HEK293T (cell line): ENCODE measurements around the gene ABHD4.

Experiments
- CTCF ChIA-PET: fragments of 350-600 bp; formaldehyde crosslinking; extraction: SDS; loops from one replicate; lab custom pipeline; 2021; ENCODE audit warnings: antibody characterized with exemption, inconsistent platforms; lab: Yijun Ruan, JAX
- POLR2A ChIA-PET: fragments of 350-600 bp; formaldehyde crosslinking; extraction: SDS; loops from one replicate; lab custom pipeline; 2020; ENCODE audit warnings: antibody characterized with exemption, inconsistent platforms; lab: Yijun Ruan, JAX
- DNase-seq: peaks from one replicate; pipeline ENCODE4 v3.0.0; 2012; ENCODE audit warnings: mixed read lengths; ENCODE audit errors: extremely low spot score
- ARNT ChIP-seq: fragments of 450-650 bp; IDR thresholded peaks from 2 replicates; pipeline ENCODE4 v1.6.1; 2017; ENCODE audit warnings: mild to moderate bottlenecking
- BHLHE40 ChIP-seq: fragments of 450-650 bp; IDR thresholded peaks from 2 replicates; pipeline ENCODE4 v1.6.1; 2016; ENCODE audit warnings: mild to moderate bottlenecking, moderate library complexity, borderline replicate concordance
- CTBP1 ChIP-seq: fragments of 450-650 bp; IDR thresholded peaks from 2 replicates; pipeline ENCODE4 v1.6.1; 2016; ENCODE audit warnings: borderline replicate concordance
- ELF4 ChIP-seq: fragments of 450-650 bp; IDR thresholded peaks from 2 replicates; pipeline ENCODE4 v1.6.1; 2017; ENCODE audit warnings: antibody characterized with exemption
- FOXA1 ChIP-seq: fragments of 450-650 bp; IDR thresholded peaks from 2 replicates; pipeline ENCODE4 v1.6.1; 2016; ENCODE audit warnings: mild to moderate bottlenecking
- FOXK2 ChIP-seq: fragments of 450-650 bp; IDR thresholded peaks from 2 replicates; pipeline ENCODE4 v1.6.1; 2016; ENCODE audit warnings: mild to moderate bottlenecking
- FOXM1 ChIP-seq: fragments of 450-650 bp; IDR thresholded peaks from 2 replicates; pipeline ENCODE4 v1.6.1; 2017; ENCODE audit warnings: mild to moderate bottlenecking, borderline replicate concordance
- HDGF ChIP-seq: fragments of 450-650 bp; IDR thresholded peaks from 2 replicates; pipeline ENCODE4 v1.6.1; 2017; ENCODE audit warnings: antibody characterized with exemption, borderline replicate concordance
- L3MBTL2 ChIP-seq: fragments of 450-650 bp; conservative IDR thresholded peaks from 2 replicates; pipeline ENCODE4 v1.6.1; 2016; ENCODE audit warnings: mild to moderate bottlenecking
- LEF1 ChIP-seq: fragments of 450-650 bp; IDR thresholded peaks from 2 replicates; pipeline ENCODE4 v1.6.1; 2017; ENCODE audit warnings: mild to moderate bottlenecking, borderline replicate concordance
- NFRKB ChIP-seq: fragments of 450-650 bp; IDR thresholded peaks from 2 replicates; pipeline ENCODE4 v1.6.1; 2016; ENCODE audit warnings: mild to moderate bottlenecking, moderate library complexity
- PKNOX1 ChIP-seq: fragments of 450-650 bp; IDR thresholded peaks from 2 replicates; pipeline ENCODE4 v1.6.1; 2016
- SP1 ChIP-seq: fragments of 450-650 bp; IDR thresholded peaks from 2 replicates; pipeline ENCODE4 v1.6.1; 2017
- SUZ12 ChIP-seq: fragments of 450-650 bp; IDR thresholded peaks from 2 replicates; pipeline ENCODE4 v1.6.1; 2016; ENCODE audit warnings: mild to moderate bottlenecking
- TARDBP ChIP-seq: fragments of 450-650 bp; IDR thresholded peaks from 2 replicates; pipeline ENCODE4 v1.6.1; 2016
- ZNF384 ChIP-seq: fragments of 450-650 bp; IDR thresholded peaks from 2 replicates; pipeline ENCODE4 v1.6.1; 2016

Gene ABHD4

DNA sequence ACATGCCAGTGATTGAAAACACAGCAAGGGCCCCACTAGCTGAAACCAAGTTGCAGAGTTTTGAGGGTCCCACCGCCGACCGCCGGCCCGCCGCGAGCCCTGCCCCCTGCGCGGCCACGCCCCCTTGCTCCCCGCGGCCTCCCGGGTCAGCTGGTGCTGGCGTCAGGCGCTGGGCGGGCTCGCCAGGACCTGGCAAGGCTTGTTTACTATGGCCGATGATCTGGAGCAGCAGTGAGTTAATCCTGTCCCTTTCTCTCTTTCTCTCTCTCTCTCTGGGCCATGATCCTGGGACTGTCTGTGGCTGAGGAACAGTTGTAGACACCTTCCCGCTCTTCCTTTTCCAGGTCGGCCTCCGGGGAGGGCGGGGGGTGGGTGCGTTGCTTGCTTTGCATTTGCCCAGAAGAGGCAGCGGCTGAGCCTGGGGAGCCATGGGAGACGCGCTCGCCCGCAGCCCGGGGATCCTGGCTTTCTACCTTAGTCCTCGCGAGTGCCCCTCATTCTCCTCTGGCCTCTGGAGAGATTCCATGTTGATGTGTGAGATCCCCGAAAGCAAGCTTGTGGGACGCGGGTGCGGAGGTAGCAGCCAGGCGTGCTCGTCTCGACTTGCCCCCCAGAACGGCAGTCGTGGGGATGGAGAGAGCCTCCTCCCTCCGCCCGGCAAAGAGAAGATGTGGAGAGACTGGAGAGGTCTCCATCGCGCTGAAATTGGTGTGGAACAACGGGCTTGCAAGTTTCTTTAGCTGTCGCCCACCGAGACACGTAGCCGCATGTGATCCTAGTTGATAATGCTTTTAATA is at the start of gene ABHD4:
ABHD4 (plus strand) TSS at position 202 of the 797 bp plus-strand sequence; CDS start at position 209, 7 bp downstream.
- DNase-seq, result peak; percentile 73
- CTCF ChIA-PET, result interaction anchor here (0.6 to 2.3 kb wide), 4 partner anchors 9 to 940 kb away, joined by 3 to 12 read pairs (median 3); partner anchors contain the start of gene DAD1
- POLR2A ChIA-PET, result interaction anchor here (0.9 to 3.4 kb wide), 5 partner anchors 9 to 168 kb away, joined by 3 to 45 read pairs (median 6); partner anchors contain the start of genes DAD1 and OXA1L
- TF ChIP-seq TARDBP (no peak), FOXK2 (no peak), PKNOX1 (no peak), FOXM1 (no peak), L3MBTL2 (no peak), BHLHE40 (no peak), NFRKB (no peak), FOXA1 (no peak), LEF1 (no peak), SP1 (no peak), ZNF384 (no peak), CTBP1 (no peak)

GRCh38 chr14:22549324-22549962 is 48.7 kb upstream of the ABHD4 start:
- TF ChIP-seq CTBP1 (no peak), FOXK2 (no peak), TARDBP (no peak), PKNOX1 (no peak), SP1 (no peak), ARNT (no peak), FOXM1 (no peak), NFRKB (no peak)
- POLR2A ChIA-PET, result no interaction called here
- no peak for DNase-seq
- CTCF ChIA-PET, result interaction anchor here (0.6 to 1.3 kb wide), 2 partner anchors 10 to 82 kb away, joined by 3 to 5 read pairs; no protein-coding TSS in a partner anchor

DNA sequence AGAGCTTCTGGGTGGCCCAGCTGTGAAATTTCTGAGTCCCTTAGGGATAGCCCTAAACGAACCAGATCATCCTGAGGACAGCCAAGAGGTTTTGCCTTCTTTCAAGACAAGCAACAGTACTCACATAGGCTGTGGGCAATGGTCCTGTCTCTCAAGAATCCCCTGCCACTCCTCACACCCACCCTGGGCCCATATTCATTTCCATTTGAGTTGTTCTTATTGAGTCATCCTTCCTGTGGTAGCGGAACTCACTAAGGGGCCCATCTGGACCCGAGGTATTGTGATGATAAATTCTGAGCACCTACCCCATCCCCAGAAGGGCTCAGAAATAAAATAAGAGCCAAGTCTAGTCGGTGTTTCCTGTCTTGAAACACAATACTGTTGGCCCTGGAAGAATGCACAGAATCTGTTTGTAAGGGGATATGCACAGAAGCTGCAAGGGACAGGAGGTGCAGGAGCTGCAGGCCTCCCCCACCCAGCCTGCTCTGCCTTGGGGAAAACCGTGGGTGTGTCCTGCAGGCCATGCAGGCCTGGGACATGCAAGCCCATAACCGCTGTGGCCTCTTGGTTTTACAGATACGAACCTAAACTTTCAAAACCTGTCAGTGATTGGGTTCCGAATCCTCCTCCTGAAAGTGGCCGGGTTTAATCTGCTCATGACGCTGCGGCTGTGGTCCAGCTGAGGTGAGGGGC is 48.0 kb upstream of the ABHD4 start:
- CTCF ChIA-PET, result interaction anchor here (0.6 to 1.2 kb wide), 2 partner anchors 9 to 82 kb away, joined by 3 read pairs; no protein-coding TSS in a partner anchor
- POLR2A ChIA-PET, result no interaction called here
- no peak for DNase-seq

DNA sequence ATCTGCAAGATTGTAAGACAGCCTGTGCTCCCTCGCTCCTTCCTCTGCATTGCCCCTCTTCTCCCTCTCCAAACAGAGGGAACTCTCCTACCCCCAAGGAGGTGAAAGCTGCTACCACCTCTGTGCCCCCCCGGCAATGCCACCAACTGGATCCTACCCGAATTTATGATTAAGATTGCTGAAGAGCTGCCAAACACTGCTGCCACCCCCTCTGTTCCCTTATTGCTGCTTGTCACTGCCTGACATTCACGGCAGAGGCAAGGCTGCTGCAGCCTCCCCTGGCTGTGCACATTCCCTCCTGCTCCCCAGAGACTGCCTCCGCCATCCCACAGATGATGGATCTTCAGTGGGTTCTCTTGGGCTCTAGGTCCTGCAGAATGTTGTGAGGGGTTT is 46.5 kb upstream of the ABHD4 start:
- TF ChIP-seq HDGF (no peak), FOXM1 (no peak), NFRKB (no peak), L3MBTL2 (no peak), PKNOX1 (no peak), ELF4 (no peak), FOXK2 (no peak), ARNT (no peak), CTBP1 (no peak), BHLHE40 (no peak), ZNF384 (no peak), LEF1 (no peak), SUZ12 (no peak), FOXA1 (no peak)
- DNase-seq, result no peak
- CTCF ChIA-PET, result interaction anchor here (1.4 to 1.5 kb wide), 2 partner anchors 38 to 517 kb away, joined by 3 read pairs; no protein-coding TSS in a partner anchor
- POLR2A ChIA-PET, result no interaction called here

More for the DNA sequence above, 48.0 kb upstream of the ABHD4 start:
- no peak for TF ChIP-seq TARDBP
- no peak for TF ChIP-seq NFRKB
- no peak for TF ChIP-seq CTBP1
- no peak for TF ChIP-seq FOXM1
- no peak for TF ChIP-seq SUZ12
- no peak for TF ChIP-seq L3MBTL2
- TF ChIP-seq LEF1, result no peak
- TF ChIP-seq ZNF384, result no peak
- TF ChIP-seq HDGF, result no peak
- no peak for TF ChIP-seq FOXK2
- no peak for TF ChIP-seq BHLHE40
- TF ChIP-seq ELF4, result no peak
- TF ChIP-seq ARNT, result no peak
- no peak for TF ChIP-seq SP1

DNA sequence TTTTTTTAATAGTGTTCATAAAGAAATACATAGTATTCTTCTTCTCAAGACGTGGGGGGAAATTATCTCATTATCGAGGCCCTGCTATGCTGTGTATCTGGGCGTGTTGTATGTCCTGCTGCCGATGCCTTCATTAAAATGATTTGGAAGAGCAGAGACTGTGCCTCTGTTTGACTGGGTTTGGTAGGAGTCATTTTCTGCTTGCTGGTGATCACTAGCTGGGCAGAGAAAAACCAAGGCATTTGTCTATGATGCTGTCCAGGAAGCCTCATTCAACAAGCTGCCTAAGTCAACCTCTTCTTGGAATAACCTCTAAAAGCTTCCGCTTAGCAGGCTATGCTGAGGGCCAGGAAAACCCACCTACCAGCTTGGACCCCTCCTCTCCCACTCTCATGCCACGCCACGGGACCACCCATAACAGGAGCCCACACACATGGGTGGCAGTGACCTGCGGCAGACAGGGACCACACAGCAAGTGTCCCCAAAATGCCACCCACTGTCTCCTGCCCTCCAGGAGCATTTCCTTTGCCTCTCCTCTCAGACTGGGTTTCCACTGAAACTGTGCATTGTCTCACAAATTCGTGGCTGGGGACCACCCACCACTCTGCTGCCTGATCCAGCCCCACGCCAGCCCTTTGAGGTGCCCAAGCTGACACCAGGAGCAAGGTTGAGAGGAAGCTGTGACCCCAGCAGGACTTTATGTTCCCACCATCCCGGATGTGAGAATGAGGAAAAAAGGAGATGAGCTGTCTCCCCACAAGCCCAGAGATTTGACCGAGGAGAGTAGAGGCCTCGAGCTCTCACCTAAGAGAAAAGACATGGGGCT is 45.9 kb upstream of the ABHD4 start:
- TF ChIP-seq SP1 (no peak), ELF4 (no peak), FOXA1 (no peak), FOXM1 (no peak)
- POLR2A ChIA-PET, result no interaction called here
- DNase-seq, result no peak
- CTCF ChIA-PET, result interaction anchor here (0.6 to 1.5 kb wide), 5 partner anchors 18 to 517 kb away, joined by 3 to 4 read pairs (median 3); no protein-coding TSS in a partner anchor
